GM19193 (cell line): ENCODE results near the gene ZKSCAN2.

Experiments used
- POLR2A ChIP-seq: IDR thresholded peaks from 4 replicates; pipeline ENCODE4 v1.6.1; 2011; ENCODE audit not compliant: insufficient read depth, insufficient read length; ENCODE audit errors: extremely low read depth

Gene ZKSCAN2

DNA sequence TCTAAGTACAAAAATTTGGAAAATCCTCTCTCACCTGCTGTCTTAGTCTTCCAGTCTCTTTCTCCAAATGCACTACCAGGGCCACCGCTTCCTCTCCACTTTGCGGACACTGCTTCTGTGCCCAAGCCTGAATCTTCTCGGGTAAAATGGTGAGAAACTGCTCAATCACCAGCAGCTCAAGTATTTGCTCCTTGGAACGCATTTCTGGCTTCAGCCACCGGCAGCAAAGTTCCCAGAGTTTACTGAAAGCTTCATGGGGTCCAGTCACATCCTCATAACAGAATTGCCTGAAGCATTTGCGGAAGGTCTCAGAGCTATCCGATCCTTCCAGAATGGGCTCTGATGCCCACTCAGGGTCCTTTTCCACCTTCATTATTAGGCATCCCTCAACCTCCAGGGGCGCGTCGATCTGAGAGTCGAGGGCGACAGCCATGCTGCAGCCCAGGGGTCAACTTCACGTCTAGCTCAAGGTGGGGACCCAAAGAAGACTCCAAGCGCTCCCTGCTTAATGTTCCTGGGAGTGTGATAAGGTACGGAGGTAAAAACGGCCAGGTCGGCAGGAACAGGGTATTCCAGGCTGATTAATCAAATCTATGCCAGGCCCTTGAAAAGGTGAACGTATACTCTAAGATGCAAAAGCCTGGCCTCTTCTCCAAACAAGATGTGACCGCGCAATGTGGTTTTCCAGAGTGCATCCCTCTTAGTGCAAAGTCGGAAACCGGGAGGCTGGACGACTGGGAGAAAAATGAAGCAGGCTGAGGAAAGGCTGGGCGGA lies 763 bp downstream of the ZKSCAN2 start:
- TF ChIP-seq POLR2A = no peak

DNA sequence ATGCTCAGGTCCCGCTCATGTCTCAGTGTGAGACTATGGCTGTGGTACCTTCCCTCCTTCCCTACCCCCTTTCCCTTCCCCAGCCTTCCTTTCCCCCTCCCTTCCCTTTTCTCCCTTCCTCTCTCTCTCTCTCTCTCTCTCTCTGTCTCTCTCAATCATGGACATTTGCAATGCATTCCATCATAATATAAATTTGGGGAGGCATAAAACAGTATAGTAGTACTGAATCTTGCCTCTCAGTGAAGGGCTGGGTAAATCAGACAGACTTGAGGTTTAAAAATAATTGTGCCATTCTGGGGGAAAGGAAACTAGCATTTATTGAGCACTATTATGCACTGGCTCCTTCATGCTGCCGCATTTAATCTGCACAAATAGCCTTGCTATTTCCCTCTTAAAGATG lies 4.3 kb downstream of the ZKSCAN2 start:
- TF ChIP-seq POLR2A = no peak

DNA sequence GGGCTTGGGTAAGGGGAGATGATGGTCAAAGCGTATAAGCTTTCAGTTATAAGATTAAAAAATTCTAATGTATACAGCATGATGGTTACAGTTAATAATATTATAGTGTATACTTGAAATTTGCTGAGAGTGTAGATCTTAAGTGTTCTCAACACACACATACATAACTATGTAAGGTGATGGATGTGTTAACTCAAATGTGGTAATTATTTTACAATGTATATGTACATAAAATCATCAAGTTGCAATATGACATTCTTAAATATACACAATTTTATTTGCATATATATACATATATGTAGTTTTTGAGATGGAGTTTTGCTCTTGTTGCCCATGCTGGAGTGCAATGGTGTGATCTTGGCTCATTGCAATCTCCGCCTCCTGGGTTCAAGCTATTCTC lies 7.2 kb downstream of the ZKSCAN2 start:
- no peak for TF ChIP-seq POLR2A

DNA sequence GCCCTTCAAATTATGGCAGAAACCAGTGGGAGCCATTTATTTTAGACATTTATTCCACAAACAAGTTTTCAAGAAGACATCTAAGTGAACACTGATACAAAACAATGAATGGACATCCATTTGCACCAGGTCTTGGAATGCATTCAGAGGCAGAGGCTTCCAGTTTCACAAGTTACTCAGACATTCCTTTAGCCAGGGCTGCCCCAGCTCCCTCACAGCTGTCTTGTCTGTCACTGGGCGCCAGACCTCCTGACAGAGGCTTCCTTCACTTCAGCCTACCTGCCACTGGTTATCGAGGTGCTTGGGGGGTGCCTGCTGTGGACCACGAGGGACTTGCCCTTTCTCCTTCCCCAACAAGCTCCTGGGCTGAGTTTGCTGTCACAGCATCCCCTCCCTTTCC lies 21.7 kb downstream of the ZKSCAN2 start:
- TF ChIP-seq POLR2A = no peak

DNA sequence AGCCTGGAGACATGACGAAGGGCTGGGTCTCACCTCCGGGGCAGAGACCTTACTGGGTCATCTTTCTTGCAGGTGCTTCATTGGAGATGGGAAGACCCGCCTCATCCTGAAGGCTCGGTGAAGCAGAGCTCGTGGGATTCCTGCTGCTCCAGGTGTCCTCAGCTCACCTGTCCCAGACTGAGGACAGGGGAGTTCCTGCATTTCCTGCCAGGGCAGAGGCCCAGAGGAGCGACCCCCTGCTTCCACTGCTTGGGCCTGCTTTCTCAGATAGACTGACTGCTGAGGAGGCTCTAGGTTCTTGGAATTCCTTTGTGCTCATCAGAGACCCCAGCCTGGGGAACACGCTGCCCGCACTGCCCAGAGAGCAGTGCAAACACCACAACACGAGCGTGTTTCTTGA lies 29.3 kb downstream of the ZKSCAN2 start:
- TF ChIP-seq POLR2A = no peak

DNA sequence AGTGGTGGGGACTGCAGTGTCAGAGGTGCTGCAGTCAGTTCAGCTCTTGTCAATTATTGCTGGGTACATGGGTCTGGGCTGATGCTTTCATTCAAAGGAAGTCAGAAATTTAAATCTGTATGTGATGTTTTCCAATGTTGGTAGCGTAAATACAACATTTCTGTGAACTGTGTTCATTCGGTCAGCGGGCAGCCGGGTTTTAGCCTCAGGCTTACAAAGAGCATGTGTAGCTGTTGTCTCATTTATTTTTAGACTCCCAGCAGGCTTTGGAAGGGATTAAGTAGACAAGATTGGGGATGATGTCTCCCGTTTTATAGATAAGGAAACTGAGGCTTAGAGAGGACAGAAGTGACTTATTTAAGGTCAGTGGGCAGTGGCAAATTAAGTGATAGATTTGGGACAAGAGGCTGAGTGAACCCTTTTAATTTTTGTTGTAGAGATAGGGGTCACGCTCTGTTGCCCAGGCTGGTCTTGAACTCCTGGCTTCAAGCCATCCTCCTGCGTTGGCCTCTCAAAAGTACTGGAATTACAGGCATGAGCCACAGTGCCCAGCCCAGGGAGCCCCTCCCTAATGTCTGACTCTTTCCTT lies 32.8 kb downstream of the ZKSCAN2 start:
- no peak for TF ChIP-seq POLR2A

DNA sequence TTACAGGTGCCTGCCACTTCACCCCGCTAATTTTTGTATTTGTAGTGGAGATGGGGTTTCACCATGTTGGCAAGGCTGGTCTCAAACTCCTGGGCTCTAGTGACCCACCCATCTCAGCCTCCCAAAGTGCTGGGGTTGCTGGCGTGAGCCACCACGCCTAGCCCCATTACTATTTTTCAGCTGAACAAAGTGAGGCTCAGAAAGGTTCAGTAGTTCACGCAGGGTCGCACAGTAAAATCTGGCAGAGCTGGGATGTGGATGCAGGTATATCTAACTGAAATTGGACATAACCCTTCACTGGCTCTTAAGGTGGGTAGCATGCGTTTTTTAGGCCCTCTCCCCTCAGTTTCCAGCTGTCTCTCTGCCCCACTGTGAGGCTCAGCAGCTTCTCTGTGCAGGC lies 33.7 kb downstream of the ZKSCAN2 start:
- no peak for TF ChIP-seq POLR2A

DNA sequence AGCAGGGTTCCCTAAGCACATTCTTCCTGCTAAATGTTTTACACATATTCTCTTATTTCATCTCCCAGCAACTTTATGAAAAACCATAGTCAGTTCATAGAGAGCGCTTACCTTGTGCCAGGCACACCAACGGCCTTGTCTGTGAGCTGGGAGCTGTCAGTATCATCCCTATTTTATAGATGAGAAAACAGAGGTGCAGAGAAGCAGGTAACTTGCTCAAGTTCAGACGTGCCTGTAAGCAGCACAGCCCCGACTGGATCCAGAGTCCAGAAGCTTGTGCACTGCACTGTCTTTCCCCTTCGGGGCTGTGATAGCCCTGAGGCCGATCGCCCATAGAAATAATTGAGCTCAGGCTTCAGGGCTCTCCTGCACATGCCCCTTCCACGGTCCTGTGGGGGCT lies 34.7 kb downstream of the ZKSCAN2 start:
- no peak for TF ChIP-seq POLR2A

DNA sequence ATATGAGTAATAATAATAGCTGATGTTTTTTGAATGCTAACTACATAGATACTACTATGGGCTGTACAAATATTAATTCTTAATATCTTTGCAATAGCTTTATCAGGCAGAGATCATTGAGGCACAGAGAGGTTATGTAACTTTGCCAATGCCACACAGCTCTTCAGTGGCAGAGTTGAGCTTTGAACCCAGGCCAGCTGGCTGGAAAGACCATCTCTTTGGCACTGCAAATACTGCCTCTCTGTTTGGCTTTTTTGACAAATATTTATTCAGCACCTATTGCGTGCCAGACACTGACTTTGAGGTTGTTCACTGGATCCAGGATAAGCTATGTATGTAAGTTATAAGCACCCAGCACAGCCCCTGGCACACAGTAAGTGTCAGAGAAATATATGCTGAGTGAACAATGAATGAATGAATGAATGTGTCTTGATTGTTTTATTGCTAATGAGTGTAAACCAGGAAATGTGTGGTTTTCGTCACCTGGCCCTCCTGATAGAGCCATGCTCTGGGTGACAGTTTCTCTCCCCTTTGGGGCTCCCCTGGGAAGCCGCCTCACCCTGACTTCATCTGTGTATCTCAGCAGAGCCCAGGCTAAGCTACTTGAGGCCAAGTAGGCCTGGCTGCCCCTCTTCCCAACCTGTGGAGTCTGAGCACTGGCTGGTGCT lies 38.4 kb downstream of the ZKSCAN2 start:
- no peak for TF ChIP-seq POLR2A

DNA sequence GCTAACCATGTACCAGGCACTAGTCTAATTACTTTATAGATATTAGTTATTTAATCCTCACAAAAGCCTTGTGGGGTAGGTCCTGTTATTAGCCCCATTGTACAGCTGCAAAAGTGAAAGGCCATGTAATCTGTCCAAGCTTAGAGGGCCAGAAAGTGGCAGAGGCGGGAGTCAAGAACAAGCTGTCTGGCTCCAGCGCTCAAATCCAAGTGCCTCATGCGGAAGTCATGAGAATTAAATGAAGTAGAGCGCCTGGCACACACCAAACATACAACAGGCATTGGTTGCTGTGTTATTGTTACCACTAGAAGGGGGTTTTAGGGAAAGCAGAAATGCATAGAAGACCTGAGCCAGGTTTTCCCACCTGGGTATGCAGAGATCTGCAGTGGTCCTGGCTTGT lies 39.7 kb downstream of the ZKSCAN2 start:
- no peak for TF ChIP-seq POLR2A

DNA sequence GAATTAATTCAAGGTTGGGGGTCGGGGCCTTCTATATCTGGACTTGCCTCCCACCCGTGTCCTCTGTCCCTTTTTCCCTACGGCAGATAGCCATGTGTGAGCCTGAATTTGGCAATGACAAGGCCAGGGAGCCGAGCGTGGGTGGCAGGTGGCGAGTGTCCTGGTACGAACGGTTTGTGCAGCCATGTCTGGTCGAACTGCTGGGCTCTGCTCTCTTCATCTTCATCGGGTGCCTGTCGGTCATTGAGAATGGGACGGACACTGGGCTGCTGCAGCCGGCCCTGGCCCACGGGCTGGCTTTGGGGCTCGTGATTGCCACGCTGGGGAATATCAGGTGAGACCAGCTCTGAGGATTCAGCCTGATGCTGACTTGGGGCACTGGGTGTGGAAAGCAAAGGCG lies 40.5 kb downstream of the ZKSCAN2 start:
- no peak for TF ChIP-seq POLR2A

DNA sequence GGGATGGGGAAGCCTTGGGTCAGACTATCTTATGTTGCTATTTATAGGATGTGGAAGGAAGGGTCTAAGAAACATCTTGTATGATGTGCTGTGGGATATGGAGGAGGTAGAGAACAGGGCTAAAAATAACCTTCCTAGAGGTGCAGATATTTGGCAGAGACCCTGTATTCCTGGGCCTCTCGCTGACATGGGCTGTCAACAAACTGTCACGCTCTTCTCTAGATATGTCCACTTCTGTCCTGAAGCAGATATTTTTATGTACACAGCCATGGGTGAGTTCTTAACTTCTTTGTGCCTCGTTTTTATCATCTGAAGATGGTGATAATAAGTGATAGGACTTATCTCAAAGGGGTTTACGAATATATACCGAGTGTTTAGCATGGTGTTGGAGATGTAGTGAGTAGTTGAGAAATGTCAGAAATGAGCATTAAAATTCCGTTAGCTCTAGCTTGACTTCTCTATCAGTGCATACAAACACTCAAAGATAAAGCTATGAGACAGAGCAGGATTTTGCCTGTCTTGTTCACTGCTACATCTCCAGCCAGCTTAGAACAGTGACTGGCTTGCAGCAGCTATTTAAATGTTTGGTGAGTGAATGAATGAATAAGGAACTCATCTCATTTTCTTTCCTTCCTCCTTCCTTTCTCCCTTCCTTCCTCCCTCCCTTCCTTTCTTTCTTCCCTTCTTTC lies 43.8 kb downstream of the ZKSCAN2 start:
- no peak for TF ChIP-seq POLR2A

DNA sequence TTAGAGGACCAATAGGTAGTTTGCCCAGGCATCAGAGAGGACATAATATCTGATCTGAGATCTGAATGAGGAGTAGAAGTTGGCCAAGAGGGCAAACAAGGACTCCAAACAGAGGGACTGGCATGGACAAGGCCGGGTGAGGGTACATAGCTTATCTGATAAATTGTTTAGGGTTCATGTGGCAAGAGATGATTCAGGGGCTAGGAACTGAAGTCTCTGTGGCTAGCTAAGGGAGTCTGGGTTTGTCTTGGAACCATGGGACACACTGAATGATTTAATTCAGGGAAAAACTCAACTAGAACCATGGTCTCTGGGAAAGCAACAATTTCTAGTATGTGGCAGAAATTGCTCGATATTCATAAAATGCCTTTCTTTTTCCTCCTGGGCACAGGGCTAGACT lies 45.0 kb downstream of the ZKSCAN2 start:
- no peak for TF ChIP-seq POLR2A

DNA sequence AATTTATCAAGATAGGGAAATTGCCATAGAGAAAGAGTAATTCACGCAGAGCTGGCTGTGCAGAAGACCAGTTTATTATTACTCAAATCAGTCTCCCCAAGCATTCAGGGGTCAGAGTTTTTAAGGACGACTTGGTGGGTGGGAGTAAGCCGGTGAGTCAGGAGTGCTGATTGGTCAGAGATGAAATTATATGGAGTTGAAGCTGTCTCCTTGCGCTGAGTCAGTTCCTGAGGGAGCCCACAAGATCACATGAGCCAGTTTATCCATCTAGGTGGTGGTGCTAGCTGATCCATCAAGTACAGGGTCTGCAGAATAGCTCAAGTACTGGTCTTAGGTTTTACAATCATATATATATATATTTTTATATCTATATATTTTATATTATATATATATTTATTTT lies 46.9 kb downstream of the ZKSCAN2 start:
- no peak for TF ChIP-seq POLR2A

DNA sequence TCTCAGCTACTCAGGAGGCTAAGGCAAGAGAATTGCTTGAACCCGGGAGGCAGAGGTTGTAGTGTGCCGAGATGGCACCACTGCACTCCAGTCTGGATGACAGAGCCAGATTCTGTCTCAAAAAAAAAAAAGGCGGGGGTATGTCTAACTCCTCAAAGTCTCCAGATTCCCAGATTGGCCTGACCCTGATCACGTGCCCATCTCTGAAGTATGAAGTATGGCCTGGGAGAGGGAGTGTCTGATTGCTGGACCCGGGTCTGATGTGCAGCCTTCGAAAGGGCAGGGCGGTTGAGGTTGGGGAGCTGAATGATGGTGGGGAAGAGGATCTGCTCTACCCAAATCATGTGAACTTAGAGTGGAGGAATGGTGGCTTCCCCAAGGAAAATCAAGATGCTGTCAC lies 58.2 kb downstream of the ZKSCAN2 start:
- no peak for TF ChIP-seq POLR2A
